ENCODE data around the gene IFNA5. TPM values are rescaled to one million over a fixed set of nuclear protein-coding genes. Genes with fewer than 3 reads are reported as not detected.

The IFNA5 gene
- total and polyA plus RNA-seq, 10 of the 15 experiments (the other 5 are each of a cell fraction or from before 2014, with no cell fraction given): not detected

GRCh38 chr9:21326526-21327139 lies 21.5 kb upstream of the IFNA5 start (continued):
- 0 out of 2 replicates have a peak, but pooled peaks have one; percentile 31 for TF ChIP-seq PAX8 (IDR thresholded peaks at IDR 0.05)
- TF ChIP-seq ZNF24 (IDR thresholded peaks at IDR 0.05): 0 out of 2 replicates have a peak, but pooled peaks have one; percentile 40
- peak; percentile 46 to 79 (median 59); a peak in 5 of 6 replicates for TF ChIP-seq CTCF (IDR thresholded peaks at IDR 0.05 in 2 of 3, conservative IDR thresholded peaks at IDR 0.05 in 1 of 3; ENCODE audit: control insufficient read depth in 2 of 3, extremely low read depth in 1 of 3, insufficient read depth in 1 of 3, low read depth in 3 of 3, low read length in 3 of 3)
- no peak for TF ChIP-seq REST (IDR thresholded peaks at IDR 0.05; ENCODE audit: low read depth, low read length)
- no peak for TF ChIP-seq MLLT1 (IDR thresholded peaks at IDR 0.05)
- no peak for TF ChIP-seq MYC (IDR thresholded peaks at IDR 0.05; ENCODE audit: insufficient read depth, insufficient read length, insufficient replicate concordance, low read length, severe bottlenecking)
- TF ChIP-seq BHLHE40 (IDR thresholded peaks at IDR 0.05; ENCODE audit: borderline replicate concordance in 1 of 2, low read depth in 2 of 2, low read length in 1 of 2): no peak
- no peak for TF ChIP-seq USF2 (IDR thresholded peaks at IDR 0.05; ENCODE audit: borderline replicate concordance, low read depth, low read length)

All from GM12878 (cell line).